Osteocyte (in vitro differentiated cells): ENCODE measurements around the gene ENAH. TPM values are rescaled to one million over a fixed set of nuclear protein-coding genes. Genes with fewer than 3 reads are reported as not detected.

Source experiments
- DNase-seq: peaks from one replicate; pipeline ENCODE4 v3.0.0; 2021; ENCODE audit warnings: mixed read lengths; ENCODE audit not compliant: unreplicated experiment; ENCODE audit errors: extremely low spot score
- H3K27ac Mint-ChIP-seq: one replicate; pipeline ENCODE4 v1.8.0; 2021; ENCODE audit warnings: mild to moderate bottlenecking, mixed read lengths; ENCODE audit not compliant: unreplicated experiment
- H3K27me3 Mint-ChIP-seq: one replicate; pipeline ENCODE4 v1.8.0; 2021; ENCODE audit warnings: mixed read lengths; ENCODE audit not compliant: unreplicated experiment
- H3K36me3 Mint-ChIP-seq: one replicate; pipeline ENCODE4 v1.8.0; 2021; ENCODE audit warnings: mixed read lengths; ENCODE audit not compliant: unreplicated experiment
- H3K4me1 Mint-ChIP-seq: one replicate; pipeline ENCODE4 v1.8.0; 2021; ENCODE audit warnings: mixed read lengths; ENCODE audit not compliant: unreplicated experiment
- H3K4me3 Mint-ChIP-seq: one replicate; pipeline ENCODE4 v1.8.0; 2021; ENCODE audit warnings: mild to moderate bottlenecking, moderate library complexity, mixed read lengths; ENCODE audit not compliant: unreplicated experiment
- H3K9me3 Mint-ChIP-seq: one replicate; pipeline ENCODE4 v1.8.0; 2021; ENCODE audit warnings: mixed read lengths; ENCODE audit not compliant: unreplicated experiment
- total RNA-seq: library from RNA; stranded (reverse); gene quantifications from 2 replicates; pipeline ENCODE4 v1.2.1, GENCODE V29; 2021
- TF ChIP-seq, protein P1 (sequence below): fragments of 200-600 bp; sonication (generic); IDR thresholded peaks from 2 replicates; pipeline ENCODE4 v1.5.0; 2021; ENCODE audit warnings: antibody characterized with exemption, mild to moderate bottlenecking, moderate library complexity

ENAH gene
- total RNA-seq, 1 donor from 2014 or later: 232 TPM

DNA sequence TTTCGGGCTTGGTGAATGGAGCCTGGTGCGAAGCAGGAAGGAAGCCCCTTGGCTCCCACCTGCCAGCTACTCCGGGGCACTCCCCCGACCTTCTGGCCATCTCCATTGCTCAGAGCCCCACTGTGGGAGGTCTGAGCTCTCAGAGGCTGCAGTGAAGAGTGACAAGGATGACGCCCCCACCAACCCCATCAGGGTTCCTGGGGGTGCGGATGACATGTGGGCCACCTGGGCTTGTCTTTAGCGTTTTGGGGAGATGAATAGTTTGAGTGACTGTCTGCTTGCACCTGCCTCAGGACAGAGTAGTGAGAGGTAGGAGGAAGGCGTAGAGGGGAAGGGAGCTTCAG lies 181.8 kb downstream of the ENAH start:
- no peaks in the 10 kb centered on the region for H3K27me3 Mint-ChIP-seq

DNA sequence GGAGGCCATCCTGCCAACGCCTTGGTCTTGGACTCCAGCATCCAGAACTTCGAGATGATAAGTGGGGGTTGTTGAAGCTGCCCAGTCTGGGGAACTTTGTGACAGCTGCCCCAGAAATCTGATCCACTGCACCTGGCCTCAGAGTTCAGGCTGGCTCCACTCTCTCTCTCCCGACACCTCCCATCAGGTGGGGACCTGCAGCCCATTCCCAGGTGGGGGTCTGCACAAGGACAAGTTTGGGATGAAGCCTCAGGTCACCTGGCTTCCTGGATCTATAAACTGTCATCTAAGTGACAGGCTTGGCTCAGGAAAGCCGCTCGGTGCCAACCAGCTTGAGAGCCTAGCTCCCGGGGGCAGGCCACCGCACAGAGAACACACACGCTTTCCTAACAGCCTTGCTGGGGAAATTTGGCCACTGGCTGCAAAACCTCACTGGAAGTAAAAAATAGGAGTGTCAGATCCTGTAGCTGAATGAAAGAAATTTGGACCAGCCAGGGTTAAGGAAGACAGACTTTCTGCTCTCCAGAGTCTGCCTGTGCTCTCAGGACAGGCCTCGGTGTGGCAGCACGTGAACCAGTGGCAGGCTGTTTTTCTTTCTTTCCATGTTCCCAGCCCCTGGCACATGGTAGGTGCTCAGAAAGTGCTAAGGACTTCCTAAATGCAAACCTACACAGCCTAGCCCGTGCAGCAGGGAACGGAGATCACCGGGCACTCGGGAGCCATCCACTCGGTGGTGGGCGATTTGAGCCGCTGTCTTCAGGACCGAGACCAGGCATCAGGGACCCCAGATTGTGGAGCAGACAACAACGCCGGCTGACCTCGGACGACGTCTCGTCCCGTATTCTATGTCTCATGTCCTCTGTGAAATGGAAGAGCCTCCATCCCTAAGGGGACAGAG lies 182.5 kb downstream of the ENAH start:
- TF ChIP-seq, protein P1, sequence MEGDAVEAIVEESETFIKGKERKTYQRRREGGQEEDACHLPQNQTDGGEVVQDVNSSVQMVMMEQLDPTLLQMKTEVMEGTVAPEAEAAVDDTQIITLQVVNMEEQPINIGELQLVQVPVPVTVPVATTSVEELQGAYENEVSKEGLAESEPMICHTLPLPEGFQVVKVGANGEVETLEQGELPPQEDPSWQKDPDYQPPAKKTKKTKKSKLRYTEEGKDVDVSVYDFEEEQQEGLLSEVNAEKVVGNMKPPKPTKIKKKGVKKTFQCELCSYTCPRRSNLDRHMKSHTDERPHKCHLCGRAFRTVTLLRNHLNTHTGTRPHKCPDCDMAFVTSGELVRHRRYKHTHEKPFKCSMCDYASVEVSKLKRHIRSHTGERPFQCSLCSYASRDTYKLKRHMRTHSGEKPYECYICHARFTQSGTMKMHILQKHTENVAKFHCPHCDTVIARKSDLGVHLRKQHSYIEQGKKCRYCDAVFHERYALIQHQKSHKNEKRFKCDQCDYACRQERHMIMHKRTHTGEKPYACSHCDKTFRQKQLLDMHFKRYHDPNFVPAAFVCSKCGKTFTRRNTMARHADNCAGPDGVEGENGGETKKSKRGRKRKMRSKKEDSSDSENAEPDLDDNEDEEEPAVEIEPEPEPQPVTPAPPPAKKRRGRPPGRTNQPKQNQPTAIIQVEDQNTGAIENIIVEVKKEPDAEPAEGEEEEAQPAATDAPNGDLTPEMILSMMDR: no peak
- H3K9me3 Mint-ChIP-seq: no peaks in the 10 kb centered on the region
- H3K4me1 Mint-ChIP-seq: peaks cover 15% of the 10 kb centered on the region
- no peaks in the 10 kb centered on the region for H3K36me3 Mint-ChIP-seq
- no peak overlapping the region for H3K4me3 Mint-ChIP-seq
- DNase-seq: peak; percentile 70
- no peak overlapping the region for H3K27ac Mint-ChIP-seq
- no peaks in the 10 kb centered on the region for H3K27me3 Mint-ChIP-seq

More for the DNA sequence above, 181.8 kb downstream of the ENAH start:
- Mint-ChIP-seq H3K36me3 (no peaks in the 10 kb centered on the region), H3K4me3 (no peak overlapping the region), H3K27ac (no peak overlapping the region), H3K9me3 (no peaks in the 10 kb centered on the region), H3K4me1 (peaks cover 14% of the 10 kb centered on the region)
- TF ChIP-seq, protein P1: no peak
- DNase-seq: peak; percentile 76

DNA sequence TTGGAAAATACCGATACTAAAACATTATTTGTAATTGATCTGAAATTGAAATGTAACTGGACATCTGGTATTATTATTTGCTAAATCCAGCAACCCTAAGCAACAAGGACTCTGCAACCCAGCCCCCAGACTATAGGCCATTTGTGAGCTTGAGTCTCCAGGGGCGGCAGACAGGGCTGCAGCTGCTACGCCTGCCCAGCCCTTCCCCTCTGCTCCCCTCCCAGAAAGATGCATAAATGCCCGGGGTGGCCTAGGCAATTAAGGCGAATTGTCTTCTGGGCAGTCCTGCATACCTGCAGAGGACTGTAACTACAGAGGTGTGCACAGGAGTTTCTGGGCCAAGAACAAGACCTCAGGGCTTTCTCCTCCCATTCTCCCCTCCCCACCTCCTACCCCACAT lies 183.9 kb downstream of the ENAH start:
- Mint-ChIP-seq H3K4me1 (peaks cover 23% of the 10 kb centered on the region), H3K36me3 (no peaks in the 10 kb centered on the region), H3K9me3 (no peaks in the 10 kb centered on the region), H3K4me3 (no peak overlapping the region), H3K27me3 (no peaks in the 10 kb centered on the region), H3K27ac (no peak overlapping the region)
- DNase-seq: no peak
- TF ChIP-seq, protein P1: no peak

GRCh38 chr1:225468270-225469020 lies 184.5 kb downstream of the ENAH start:
- Mint-ChIP-seq H3K36me3 (no peaks in the 10 kb centered on the region), H3K9me3 (no peaks in the 10 kb centered on the region), H3K4me1 (peaks cover 23% of the 10 kb centered on the region), H3K27ac (no peak overlapping the region), H3K4me3 (no peak overlapping the region), H3K27me3 (no peaks in the 10 kb centered on the region)
- no peak for DNase-seq
- TF ChIP-seq, protein P1: no peak
